Measurements from ENCODE around the gene DGKD.

Gene DGKD

DNA sequence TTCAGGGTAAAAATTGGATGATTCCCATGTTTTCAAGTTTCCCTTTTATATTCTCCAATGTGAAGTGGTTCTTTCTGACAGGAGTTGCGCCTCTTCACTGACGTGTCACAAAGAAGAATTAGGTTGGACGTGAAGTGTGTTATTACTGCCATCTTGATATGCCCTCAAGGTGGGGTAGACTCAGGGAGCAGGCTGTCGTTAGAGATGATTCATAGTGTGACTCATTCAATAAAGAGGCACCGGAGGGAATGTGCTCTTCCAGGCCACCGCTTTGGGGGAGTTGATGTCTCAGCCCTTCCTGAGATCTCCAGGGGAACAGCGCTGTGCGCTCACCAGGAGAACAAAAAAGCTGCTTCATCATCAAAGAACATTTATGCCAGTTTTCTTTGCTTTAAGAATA lies 3.6 kb upstream of the DGKD start:
- peak; percentile 41 to 84 for DNase-seq (ENCODE audit: low read depth in 1 of 2, low spot score in 1 of 2)
- peak overlapping the region; percentile 23 for H3K27ac ChIP-seq (replicated peaks)
- no peaks in the 10 kb centered on the region for H3K27me3 ChIP-seq (ENCODE audit: insufficient read depth, poor library complexity, severe bottlenecking)
- no peak for TF ChIP-seq SPI1 (IDR thresholded peaks at IDR 0.05; ENCODE audit: borderline replicate concordance, low read depth)
- no peak overlapping the region for H3K4me3 ChIP-seq (replicated peaks; ENCODE audit: insufficient read depth, low read length)

DNA sequence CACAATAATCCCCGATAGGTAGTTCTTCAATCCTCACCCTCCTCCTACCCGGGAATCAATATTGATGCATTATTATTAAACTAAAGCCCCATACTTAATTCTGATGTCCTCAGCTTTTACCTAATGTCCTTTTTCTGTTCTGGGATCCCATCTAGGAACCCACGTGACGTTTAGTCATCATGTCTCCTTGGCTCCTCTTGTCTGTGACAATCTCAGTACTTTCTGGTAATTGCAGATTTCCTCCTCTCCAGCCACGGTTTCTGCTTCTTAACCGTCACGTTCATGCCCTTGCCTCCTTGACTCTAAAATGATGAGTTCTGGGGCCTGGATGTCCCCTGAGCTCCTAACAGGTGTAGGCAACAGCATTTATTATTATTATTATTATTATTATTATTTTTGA lies 2.9 kb upstream of the DGKD start:
- no peak for TF ChIP-seq GABPA (IDR thresholded peaks at IDR 0.05; ENCODE audit: low read depth)
- Histone ChIP-seq H3K4me3 (replicated peaks; ENCODE audit: insufficient read depth, low read length) (no peak overlapping the region), H3K27ac (replicated peaks) (no peak overlapping the region), H3K27me3 (ENCODE audit: insufficient read depth, poor library complexity, severe bottlenecking) (no peaks in the 10 kb centered on the region)
- DNase-seq (ENCODE audit: low read depth in 1 of 2, low spot score in 1 of 2) = no peak

DNA sequence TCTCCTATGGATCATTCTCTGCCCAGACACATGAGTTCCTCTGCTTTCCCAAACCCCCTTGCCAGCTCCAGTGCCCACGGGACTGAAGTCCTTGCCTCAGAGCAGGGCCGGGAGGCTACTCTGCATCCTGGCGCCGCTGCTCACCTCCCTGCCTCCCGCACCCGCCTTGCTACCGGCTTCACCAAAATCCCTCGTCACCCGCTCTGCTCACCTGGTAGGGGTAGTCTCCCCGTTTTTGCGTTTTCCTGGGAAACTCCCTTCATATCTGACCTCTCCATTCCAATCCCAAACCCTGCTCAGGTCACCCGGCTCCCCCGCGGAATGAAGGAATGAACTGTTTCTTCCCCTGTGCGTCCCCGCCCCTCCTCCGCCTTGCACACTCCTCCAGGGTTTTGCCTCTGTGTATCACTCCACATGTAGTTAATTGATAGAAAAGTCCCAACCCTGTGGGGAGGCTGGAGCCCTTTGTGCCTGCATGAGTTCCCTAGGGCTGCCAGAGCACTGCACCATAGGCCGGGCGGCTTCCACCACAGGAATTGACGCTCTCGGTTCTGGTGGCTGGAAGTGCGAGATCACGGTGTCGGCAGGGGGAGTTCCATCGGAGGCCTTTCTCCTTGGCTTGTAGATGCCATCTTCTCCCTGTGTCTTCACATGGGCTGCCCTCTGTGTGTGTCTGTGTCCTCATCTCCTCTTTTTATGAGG lies 2.0 kb upstream of the DGKD start:
- TF ChIP-seq SPI1 (IDR thresholded peaks at IDR 0.05; ENCODE audit: borderline replicate concordance, low read depth) (no peak), POLR2AphosphoS5 (IDR thresholded peaks at IDR 0.05; ENCODE audit: low read depth) (no peak), CTCF (IDR thresholded peaks at IDR 0.05; ENCODE audit: insufficient read depth, low read length) (no peak), GABPA (IDR thresholded peaks at IDR 0.05; ENCODE audit: low read depth) (no peak)
- TF ChIP-seq, protein P1, sequence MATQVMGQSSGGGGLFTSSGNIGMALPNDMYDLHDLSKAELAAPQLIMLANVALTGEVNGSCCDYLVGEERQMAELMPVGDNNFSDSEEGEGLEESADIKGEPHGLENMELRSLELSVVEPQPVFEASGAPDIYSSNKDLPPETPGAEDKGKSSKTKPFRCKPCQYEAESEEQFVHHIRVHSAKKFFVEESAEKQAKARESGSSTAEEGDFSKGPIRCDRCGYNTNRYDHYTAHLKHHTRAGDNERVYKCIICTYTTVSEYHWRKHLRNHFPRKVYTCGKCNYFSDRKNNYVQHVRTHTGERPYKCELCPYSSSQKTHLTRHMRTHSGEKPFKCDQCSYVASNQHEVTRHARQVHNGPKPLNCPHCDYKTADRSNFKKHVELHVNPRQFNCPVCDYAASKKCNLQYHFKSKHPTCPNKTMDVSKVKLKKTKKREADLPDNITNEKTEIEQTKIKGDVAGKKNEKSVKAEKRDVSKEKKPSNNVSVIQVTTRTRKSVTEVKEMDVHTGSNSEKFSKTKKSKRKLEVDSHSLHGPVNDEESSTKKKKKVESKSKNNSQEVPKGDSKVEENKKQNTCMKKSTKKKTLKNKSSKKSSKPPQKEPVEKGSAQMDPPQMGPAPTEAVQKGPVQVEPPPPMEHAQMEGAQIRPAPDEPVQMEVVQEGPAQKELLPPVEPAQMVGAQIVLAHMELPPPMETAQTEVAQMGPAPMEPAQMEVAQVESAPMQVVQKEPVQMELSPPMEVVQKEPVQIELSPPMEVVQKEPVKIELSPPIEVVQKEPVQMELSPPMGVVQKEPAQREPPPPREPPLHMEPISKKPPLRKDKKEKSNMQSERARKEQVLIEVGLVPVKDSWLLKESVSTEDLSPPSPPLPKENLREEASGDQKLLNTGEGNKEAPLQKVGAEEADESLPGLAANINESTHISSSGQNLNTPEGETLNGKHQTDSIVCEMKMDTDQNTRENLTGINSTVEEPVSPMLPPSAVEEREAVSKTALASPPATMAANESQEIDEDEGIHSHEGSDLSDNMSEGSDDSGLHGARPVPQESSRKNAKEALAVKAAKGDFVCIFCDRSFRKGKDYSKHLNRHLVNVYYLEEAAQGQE (IDR thresholded peaks at IDR 0.05; ENCODE audit: insufficient replicate concordance, low read depth) = no peak
- Histone ChIP-seq H3K27ac (replicated peaks) (no peak overlapping the region), H3K27me3 (ENCODE audit: insufficient read depth, poor library complexity, severe bottlenecking) (no peaks in the 10 kb centered on the region), H3K4me3 (replicated peaks; ENCODE audit: insufficient read depth, low read length) (no peak overlapping the region)
- DNase-seq (ENCODE audit: low read depth in 1 of 2, low spot score in 1 of 2) = no peak

DNA sequence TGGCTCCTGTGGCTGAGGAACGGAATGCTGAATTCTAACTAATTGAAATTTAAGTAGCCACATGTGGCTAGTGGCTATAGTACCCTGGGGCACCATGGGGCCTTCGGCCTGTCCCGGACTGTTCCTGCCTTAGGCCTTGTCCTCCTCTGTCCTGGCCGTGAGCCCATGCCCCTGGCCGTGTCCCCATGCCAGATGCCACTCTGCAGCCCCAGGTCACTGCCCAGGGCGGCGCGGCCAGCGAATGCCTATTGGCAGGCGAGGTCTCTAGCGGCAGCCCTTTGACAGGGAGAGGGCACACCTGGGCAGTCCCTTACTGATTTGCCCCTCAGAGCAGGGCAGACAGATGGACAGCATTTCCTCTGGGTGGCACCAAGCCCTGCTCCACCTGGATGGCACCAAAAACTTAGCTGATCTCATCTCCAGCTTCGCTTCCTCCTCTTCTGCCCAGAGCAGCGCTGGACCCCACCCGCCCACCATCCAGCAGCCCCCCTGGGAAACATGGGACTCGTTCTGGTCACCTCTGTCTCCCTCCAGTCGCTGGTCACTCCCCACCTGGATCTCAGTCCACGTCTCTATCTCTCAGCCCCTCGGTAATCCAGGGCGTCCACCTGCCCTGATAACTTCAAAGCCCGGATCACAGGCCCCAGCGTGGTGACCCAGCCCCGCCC lies 1.1 kb upstream of the DGKD start:
- Histone ChIP-seq H3K27me3 (ENCODE audit: insufficient read depth, poor library complexity, severe bottlenecking) (no peaks in the 10 kb centered on the region), H3K27ac (replicated peaks) (peak overlapping the region; percentile 56; the same call in 1 of the 2 replicates), H3K4me3 (replicated peaks; ENCODE audit: insufficient read depth, low read length) (no peak overlapping the region)
- TF ChIP-seq CTCF (IDR thresholded peaks at IDR 0.05; ENCODE audit: insufficient read depth, low read length) (no peak), POLR2AphosphoS5 (IDR thresholded peaks at IDR 0.05; ENCODE audit: low read depth) (no peak), GABPA (IDR thresholded peaks at IDR 0.05; ENCODE audit: low read depth) (no peak), SPI1 (IDR thresholded peaks at IDR 0.05; ENCODE audit: borderline replicate concordance, low read depth) (no peak)
- TF ChIP-seq, protein P1 (IDR thresholded peaks at IDR 0.05; ENCODE audit: insufficient replicate concordance, low read depth) = no peak
- DNase-seq (ENCODE audit: low read depth in 1 of 2, low spot score in 1 of 2) = no peak
